Tibial nerve (tissue), 3 donors: Measurements from ENCODE around the gene DNAJC4.

Experiments
- CTCF ChIP-seq, 5 experiments: fragments of 200-600 bp in 3 of 5; fragments of 450-650 bp in 2 of 5; sonication (generic) in 3 of 5; IDR thresholded peaks; one replicate each; pipeline ENCODE4 v1.5.1; 2016 to 2019; ENCODE audit warnings: antibody characterized with exemption in 5 of 5, mild to moderate bottlenecking in 3 of 5, moderate library complexity in 2 of 5
- POLR2A ChIP-seq, 2 donors: fragments of 450-650 bp; IDR thresholded peaks; one replicate each; pipeline ENCODE4 v1.6.1; 2017; ENCODE audit warnings: antibody characterized with exemption in 2 of 2, mild to moderate bottlenecking in 2 of 2, moderate library complexity in 2 of 2

GRCh38 chr11:64206457-64207255, 23.7 kb upstream of the DNAJC4 start, which contains the start of gene FERMT3:
- no peak for TF ChIP-seq CTCF (IDR thresholded peaks at IDR 0.05)
- TF ChIP-seq POLR2A (IDR thresholded peaks at IDR 0.05), result peak in 1 of 2 donors; percentile 26
